HFFc6 (cell line): ENCODE results near the gene WSCD1. TPM values are rescaled to one million over a fixed set of nuclear protein-coding genes. Genes with fewer than 3 reads are reported as not detected.

Source experiments
- DNase-seq: peaks from one replicate; pipeline ENCODE4 v3.0.0-alpha.2; 2018
- H3K27ac Mint-ChIP-seq: 2 replicates; pipeline ENCODE4 v1.8.0; 2020; ENCODE audit warnings: mild to moderate bottlenecking, mixed read lengths
- H3K27me3 Mint-ChIP-seq: 2 replicates; pipeline ENCODE4 v1.8.0; 2021; ENCODE audit warnings: mild to moderate bottlenecking, moderate library complexity, mixed read lengths; ENCODE audit not compliant: insufficient read depth
- H3K36me3 Mint-ChIP-seq: 2 replicates; pipeline ENCODE4 v1.8.0; 2021; ENCODE audit warnings: low read depth, mixed read lengths
- H3K4me1 Mint-ChIP-seq: 2 replicates; pipeline ENCODE4 v1.8.0; 2020; ENCODE audit warnings: low read depth, mixed read lengths
- H3K4me3 Mint-ChIP-seq: 2 replicates; pipeline ENCODE4 v1.8.0; 2020; ENCODE audit warnings: mild to moderate bottlenecking, moderate library complexity, mixed read lengths
- H3K9me3 Mint-ChIP-seq: 2 replicates; pipeline ENCODE4 v1.8.0; 2020; ENCODE audit warnings: mild to moderate bottlenecking, mixed read lengths
- CTCF ChIP-seq: fragments of 200-600 bp; sonication (generic); IDR thresholded peaks from 2 replicates; pipeline ENCODE4 v1.5.0; 2021; ENCODE audit warnings: antibody characterized with exemption, mild to moderate bottlenecking
- total RNA-seq, 6 experiments: library from RNA; stranded (reverse); fragmentation: NEBNext Ultra II Directional; extraction: Animal tissue kit (Norgen Biotek cat#: 25700); gene quantifications; 2 replicates in 1 of 6; 3 replicates in 5 of 6; pipeline ENCODE4 v1.2.3, GENCODE V29; 2021

The WSCD1 gene
- total RNA-seq, 6 experiments from 2014 or later, result not detected

GRCh38 chr17:6105649-6106007, 35.4 kb downstream of the WSCD1 start:
- no peak for TF ChIP-seq CTCF
- no peak overlapping the region for H3K4me3 Mint-ChIP-seq
- no peak for DNase-seq
- no peak overlapping the region for H3K27ac Mint-ChIP-seq
- H3K4me1 Mint-ChIP-seq, result no peaks in the 10 kb centered on the region
- no peaks in the 10 kb centered on the region for H3K36me3 Mint-ChIP-seq
- H3K9me3 Mint-ChIP-seq, result peaks cover 20% of the 10 kb centered on the region; the same call in 1 of the 2 replicates
- peaks cover 2% of the 10 kb centered on the region for H3K27me3 Mint-ChIP-seq

- no peak overlapping the region for H3K4me3 Mint-ChIP-seq
- H3K9me3 Mint-ChIP-seq, result peaks cover 16% of the 10 kb centered on the region; the same call in 1 of the 2 replicates
- H3K27ac Mint-ChIP-seq, result no peak overlapping the region
- no peak for TF ChIP-seq CTCF
- H3K36me3 Mint-ChIP-seq, result no peaks in the 10 kb centered on the region
- DNase-seq, result no peak
- H3K4me1 Mint-ChIP-seq, result no peaks in the 10 kb centered on the region
- peaks cover 2% of the 10 kb centered on the region for H3K27me3 Mint-ChIP-seq
Measured at GRCh38 chr17:6106212-6106611, 36.0 kb downstream of the WSCD1 start.

GRCh38 chr17:6107791-6108190, 37.6 kb downstream of the WSCD1 start:
- peaks cover 16% of the 10 kb centered on the region; the same call in 1 of the 2 replicates for H3K9me3 Mint-ChIP-seq
- peaks cover 2% of the 10 kb centered on the region for H3K27me3 Mint-ChIP-seq
- TF ChIP-seq CTCF, result no peak
- H3K27ac Mint-ChIP-seq, result no peak overlapping the region
- no peaks in the 10 kb centered on the region for H3K4me1 Mint-ChIP-seq
- H3K4me3 Mint-ChIP-seq, result no peak overlapping the region
- H3K36me3 Mint-ChIP-seq, result no peaks in the 10 kb centered on the region
- DNase-seq, result no peak

- no peak overlapping the region for H3K4me3 Mint-ChIP-seq
- TF ChIP-seq CTCF, result no peak
- peaks cover 16% of the 10 kb centered on the region; the same call in 1 of the 2 replicates for H3K9me3 Mint-ChIP-seq
- no peaks in the 10 kb centered on the region for H3K4me1 Mint-ChIP-seq
- H3K36me3 Mint-ChIP-seq, result no peaks in the 10 kb centered on the region
- no peak overlapping the region for H3K27ac Mint-ChIP-seq
- peaks cover 2% of the 10 kb centered on the region for H3K27me3 Mint-ChIP-seq
- DNase-seq, result no peak
Measured at GRCh38 chr17:6108382-6108781, 38.2 kb downstream of the WSCD1 start.

GRCh38 chr17:6108987-6109386, 38.8 kb downstream of the WSCD1 start:
- TF ChIP-seq CTCF, result no peak
- H3K4me1 Mint-ChIP-seq, result no peaks in the 10 kb centered on the region
- no peaks in the 10 kb centered on the region for H3K36me3 Mint-ChIP-seq
- H3K4me3 Mint-ChIP-seq, result no peak overlapping the region
- H3K27ac Mint-ChIP-seq, result no peak overlapping the region
- peaks cover 16% of the 10 kb centered on the region; the same call in 1 of the 2 replicates for H3K9me3 Mint-ChIP-seq
- H3K27me3 Mint-ChIP-seq, result peaks cover 2% of the 10 kb centered on the region
- no peak for DNase-seq

- Mint-ChIP-seq H3K4me3 (no peak overlapping the region), H3K27ac (no peak overlapping the region), H3K9me3 (peaks cover 16% of the 10 kb centered on the region; the same call in 1 of the 2 replicates), H3K4me1 (no peaks in the 10 kb centered on the region), H3K27me3 (peaks cover 2% of the 10 kb centered on the region), H3K36me3 (no peaks in the 10 kb centered on the region)
- TF ChIP-seq CTCF, result no peak
- DNase-seq, result no peak
Measured at GRCh38 chr17:6109536-6109935, 39.4 kb downstream of the WSCD1 start.
